Embryonic facial prominence (tissue), 1 donor: Measurements from ENCODE around the gene EDDM13.
"Not testable (repeated sequence)": the region's sequence is repeated elsewhere in the genome, so short reads cannot be mapped to it uniquely, and the experiment has no call there.

Experiments
- DNase-seq: peaks from one replicate; pipeline ENCODE4 v3.0.0-alpha.2; 2016; ENCODE audit errors: extremely low spot score

Gene EDDM13

DNA sequence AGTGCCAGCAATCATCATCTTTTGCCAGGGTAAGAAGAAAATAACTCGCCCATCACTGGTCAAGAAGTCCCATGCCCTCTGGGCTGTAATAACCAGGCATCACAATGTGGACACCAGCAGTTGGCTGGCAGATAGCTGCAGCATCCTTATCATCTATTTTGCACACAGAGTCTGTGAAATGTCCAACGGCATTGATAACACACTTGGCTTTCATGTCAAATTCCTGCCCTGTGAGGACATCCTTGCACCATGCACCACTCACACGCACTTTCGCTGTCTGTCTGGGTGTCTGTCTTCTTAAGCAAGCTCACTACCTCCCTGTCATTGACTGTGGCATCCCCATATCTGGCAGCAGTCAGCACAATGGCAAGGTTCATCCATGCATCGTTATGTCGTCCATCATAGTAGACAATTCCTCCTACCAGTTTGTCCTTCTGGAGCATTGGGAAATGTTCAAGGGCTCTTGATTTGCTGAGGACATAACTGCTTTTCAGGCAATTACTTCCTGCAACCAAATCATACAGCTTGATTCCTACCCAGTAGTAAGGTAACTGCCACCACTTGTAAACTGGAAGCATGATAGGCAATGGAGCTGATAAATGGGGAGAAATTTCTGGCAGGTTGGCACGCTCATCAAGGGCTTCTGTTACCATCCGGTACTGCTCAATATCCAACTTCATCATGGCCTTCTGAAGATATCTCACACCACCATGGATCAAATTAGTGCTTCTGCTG lies 48.9 kb downstream of the EDDM13 start:
- no peak for DNase-seq

DNA sequence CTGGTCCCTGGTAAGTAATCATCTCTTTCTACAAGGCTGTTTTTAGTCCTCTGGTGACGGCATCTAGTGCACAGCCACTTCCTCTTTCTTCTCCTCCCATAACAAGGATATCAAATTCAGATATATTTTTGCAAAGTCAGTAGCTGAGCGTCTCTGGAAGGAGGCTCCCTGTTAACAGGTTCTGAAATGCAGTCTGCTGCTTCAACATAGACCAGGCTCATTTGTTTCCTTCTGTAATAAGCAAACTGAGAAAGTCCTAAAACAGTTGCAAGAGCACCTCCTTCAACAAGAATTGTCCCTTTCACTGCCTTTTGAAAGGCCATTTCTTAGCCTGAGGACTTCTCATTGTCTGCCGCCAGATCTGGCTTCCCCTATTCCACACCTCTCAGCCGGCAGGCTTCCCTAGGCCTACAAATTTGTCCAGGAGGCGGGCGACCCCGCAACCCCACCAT lies 49.5 kb downstream of the EDDM13 start:
- DNase-seq: no peak

DNA sequence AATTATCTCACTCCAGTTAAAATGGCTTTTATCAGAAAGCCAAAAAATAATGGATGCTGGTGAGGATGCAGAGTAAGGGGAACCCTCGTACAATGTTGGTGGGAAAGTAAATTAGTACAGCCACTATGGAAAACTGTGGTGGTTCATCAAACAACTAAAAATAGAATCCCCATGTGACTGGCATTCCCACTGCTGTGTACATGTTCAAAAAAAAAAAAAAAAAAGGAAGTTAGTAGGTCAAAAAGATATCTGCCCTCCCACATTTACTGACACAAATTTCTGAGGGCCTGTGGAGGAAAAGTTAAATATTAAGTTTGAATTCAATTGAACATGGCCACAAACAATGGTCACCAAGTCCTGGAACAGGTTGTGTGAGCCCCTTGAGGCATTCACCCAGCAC lies 51.9 kb downstream of the EDDM13 start:
- DNase-seq: no peak

- no peak for DNase-seq
These were observed 60.1 kb downstream of the EDDM13 start for GRCh38 chr19:56332695-56333094.

DNA sequence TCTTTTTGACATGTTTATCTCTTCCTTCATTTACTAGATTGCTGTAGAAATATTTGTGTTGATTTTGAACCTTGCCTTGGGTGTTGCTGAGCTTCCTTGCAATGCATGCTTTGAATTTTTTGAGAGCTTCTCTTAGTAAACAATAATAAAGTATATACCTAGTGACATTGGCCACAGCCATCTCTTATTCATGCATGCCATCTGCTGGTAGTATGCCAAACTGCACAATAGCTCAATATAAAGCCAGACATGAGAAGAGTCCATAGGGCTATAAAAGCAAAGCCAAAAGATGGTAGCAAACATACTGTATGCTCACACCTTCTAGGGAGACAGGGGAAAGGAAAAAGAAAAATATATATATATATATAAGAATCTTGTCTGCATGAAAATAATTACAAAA lies 61.0 kb downstream of the EDDM13 start:
- no peak for DNase-seq

- not testable (repeated sequence) for DNase-seq
These were observed 62.8 kb downstream of the EDDM13 start for GRCh38 chr19:56335371-56335770.

DNA sequence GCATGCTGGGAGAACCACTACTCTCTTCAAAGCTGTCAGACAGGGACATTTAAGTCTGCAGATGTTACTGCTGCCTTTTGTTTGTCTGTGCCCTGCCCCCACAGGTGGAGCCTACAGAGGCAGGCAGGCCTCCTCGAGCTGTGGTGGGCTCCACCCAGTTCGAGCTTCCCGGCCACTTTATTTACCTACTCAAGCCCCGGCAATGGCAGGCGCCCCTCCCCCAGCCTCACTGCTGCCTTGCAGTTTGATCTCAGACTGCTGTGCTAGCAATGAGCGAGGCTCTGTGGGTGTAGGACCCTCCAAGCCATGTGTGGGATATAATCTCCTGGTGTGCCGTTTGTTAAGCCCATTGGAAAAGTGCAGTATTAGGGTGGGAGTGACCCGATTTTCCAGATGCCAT lies 64.5 kb downstream of the EDDM13 start:
- DNase-seq: not testable (repeated sequence)

- DNase-seq: not testable (repeated sequence)
These were observed 66.5 kb downstream of the EDDM13 start for GRCh38 chr19:56339031-56339430.

DNA sequence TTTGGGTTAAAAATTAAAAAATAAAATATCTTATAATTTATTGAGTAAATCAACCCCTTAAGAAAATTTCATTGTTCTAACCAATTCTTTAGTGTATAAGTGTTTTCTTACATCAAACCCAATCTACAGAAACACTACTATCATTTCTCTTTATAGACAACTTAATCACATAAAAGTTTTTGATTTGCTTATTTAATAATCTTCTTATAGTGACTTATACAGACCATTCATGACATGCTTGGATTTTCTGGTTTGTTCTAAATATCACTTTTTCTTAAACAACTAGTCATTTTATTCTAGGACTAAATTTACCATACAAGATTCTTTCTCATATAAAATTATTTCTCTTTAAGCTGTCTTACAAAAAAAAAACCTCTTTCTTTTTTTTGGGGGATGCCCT lies 69.4 kb downstream of the EDDM13 start:
- no peak for DNase-seq

GRCh38 chr19:56347163-56347778 lies 74.7 kb downstream of the EDDM13 start:
- DNase-seq: no peak

DNA sequence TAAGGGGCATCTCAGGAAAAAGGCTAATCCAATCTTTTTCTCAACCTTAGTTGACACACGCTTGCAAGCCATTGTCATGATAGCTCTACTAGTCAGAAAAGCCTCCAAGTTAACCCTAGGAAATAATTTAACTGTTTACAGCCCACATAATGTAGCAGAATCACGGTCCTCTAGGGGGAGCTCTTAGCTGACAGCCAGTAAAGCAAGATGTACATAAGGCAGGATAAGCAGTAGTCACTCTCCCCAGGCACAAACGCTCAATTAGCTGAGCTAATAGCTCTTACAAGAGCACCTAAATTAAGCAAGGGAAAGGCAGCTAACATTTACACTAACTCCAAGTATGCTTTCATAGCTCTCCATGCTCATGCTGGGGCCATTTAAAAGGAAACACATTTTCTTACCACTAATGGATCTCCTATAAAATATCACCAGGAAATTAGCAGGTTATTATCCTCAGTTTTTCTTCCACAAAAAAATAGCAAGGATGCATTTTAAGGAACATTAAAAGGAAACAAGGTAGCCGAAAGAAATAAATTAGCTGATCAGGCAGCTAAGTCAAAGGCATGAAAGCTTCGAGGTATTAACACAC lies 75.8 kb downstream of the EDDM13 start:
- no peak for DNase-seq

GRCh38 chr19:56350416-56351045 lies 78.0 kb downstream of the EDDM13 start:
- DNase-seq: peak; percentile 47

DNA sequence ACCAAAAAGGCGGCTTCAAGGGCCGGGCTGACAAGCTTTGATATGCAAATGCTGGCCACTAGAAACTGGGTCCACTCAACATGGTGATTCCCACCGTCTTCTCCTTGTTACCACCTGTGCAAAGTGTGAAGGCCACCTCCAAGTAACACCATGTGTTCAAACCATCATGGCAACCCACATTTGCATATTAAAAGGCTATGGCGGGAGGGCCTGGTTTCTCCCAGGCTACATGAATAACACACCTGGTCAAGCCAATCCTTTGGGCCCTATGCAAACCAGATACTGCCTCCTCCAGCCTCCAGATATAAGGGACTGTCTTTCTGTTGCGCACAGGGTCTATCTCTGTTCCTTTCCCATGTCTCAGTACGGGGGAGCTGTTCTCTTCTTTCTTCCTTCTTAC lies 78.7 kb downstream of the EDDM13 start:
- no peak for DNase-seq

DNA sequence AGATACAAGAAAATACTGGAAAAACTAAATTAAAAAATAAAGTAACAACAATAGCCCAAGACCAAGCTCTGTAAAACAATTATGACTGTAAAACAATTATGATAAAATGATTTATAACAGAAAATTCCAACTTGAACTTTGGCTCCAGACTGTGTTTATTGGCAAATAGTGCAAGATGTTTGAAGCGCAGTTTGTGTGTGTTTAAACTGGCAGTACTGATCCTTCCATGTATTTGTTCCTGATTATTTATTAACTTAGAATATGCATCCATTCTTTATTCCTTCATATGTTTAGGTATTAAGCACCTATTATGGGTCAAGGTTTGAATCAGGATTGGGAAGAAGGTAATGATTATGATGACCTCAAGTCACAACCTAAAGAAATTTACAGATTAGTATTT lies 83.0 kb downstream of the EDDM13 start:
- no peak for DNase-seq

DNA sequence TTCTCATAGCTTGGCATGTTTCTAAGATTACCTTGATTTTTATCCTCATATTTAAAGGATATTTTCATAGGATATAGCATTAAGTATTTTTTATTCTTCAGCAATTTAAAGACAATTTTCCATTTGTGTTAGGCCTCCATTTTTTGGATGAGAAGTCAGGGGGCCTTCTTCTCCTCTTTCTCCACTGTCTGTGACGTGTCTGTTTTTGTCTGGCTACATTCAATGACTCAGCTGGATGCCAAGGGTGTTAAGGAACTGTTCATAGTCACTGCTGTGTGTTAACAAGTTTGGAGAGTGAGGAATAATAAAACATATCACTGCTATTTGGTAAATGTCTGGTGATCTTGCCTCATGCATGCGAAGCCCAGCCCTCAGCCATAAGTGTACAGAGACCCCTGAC lies 84.4 kb downstream of the EDDM13 start:
- DNase-seq: no peak
